GM12864 (cell line): ENCODE results near the gene XAGE5.
"Not testable (repeated sequence)": the region's sequence is repeated elsewhere in the genome, so short reads cannot be mapped to it uniquely, and the experiment has no call there.

Experiments
- DNase-seq: peaks from one replicate; pipeline ENCODE4 v3.0.0-alpha.2; 2011; ENCODE audit warnings: low read depth
- H3K4me3 ChIP-seq: 2 replicates; pipeline ENCODE4 v1.5.1; 2011; ENCODE audit warnings: mild to moderate bottlenecking, low read depth, low read length, control low read depth
- CTCF ChIP-seq: IDR thresholded peaks from 2 replicates; pipeline ENCODE4 v1.5.1; 2011; ENCODE audit warnings: low read depth, mild to moderate bottlenecking, moderate library complexity, low read length, control low read depth, inconsistent platforms; ENCODE audit errors: missing control alignments

Gene XAGE5

GRCh38 chrX:52811065-52811625 is at the start of gene XAGE5:
TSS of gene XAGE5 (plus strand) at chrX:52811287. CDS start at chrX:52812567, 1,280 bp downstream.
- no peak for DNase-seq
- H3K4me3 ChIP-seq = no peak within 1 kb of the TSS
- TF ChIP-seq CTCF = no peak

- not testable (repeated sequence) for DNase-seq, H3K4me3 ChIP-seq
Observed at GRCh38 chrX:52765983-52766382, 45.1 kb upstream of the XAGE5 start.

GRCh38 chrX:52773504-52773903 is 37.6 kb upstream of the XAGE5 start:
- not testable (repeated sequence) for H3K4me3 ChIP-seq, DNase-seq

- DNase-seq, H3K4me3 ChIP-seq: not testable (repeated sequence)
Observed at GRCh38 chrX:52797327-52797726, 13.8 kb upstream of the XAGE5 start, which contains the start of gene SPANXN5. TSS of gene SPANXN5 (minus strand) at chrX:52797427. CDS start at chrX:52797348, 79 bp downstream.

- not testable (repeated sequence) for DNase-seq
Observed at GRCh38 chrX:52804876-52805275, 6.2 kb upstream of the XAGE5 start.

GRCh38 chrX:52819788-52820187 is 8.7 kb downstream of the XAGE5 start:
- no peak for TF ChIP-seq CTCF
- H3K4me3 ChIP-seq = no peak overlapping the region
- no peak for DNase-seq

More at GRCh38 chrX:52804876-52805275, 6.2 kb upstream of the XAGE5 start:
- not testable (repeated sequence) for H3K4me3 ChIP-seq

- no peak for DNase-seq
- no peak overlapping the region for H3K4me3 ChIP-seq
- no peak for TF ChIP-seq CTCF
Observed at GRCh38 chrX:52821079-52821760, 10.1 kb downstream of the XAGE5 start.

- TF ChIP-seq CTCF = no peak
- no peak for DNase-seq
Observed at GRCh38 chrX:52824608-52825007, 13.5 kb downstream of the XAGE5 start.

GRCh38 chrX:52830551-52830950 is 19.5 kb downstream of the XAGE5 start:
- TF ChIP-seq CTCF = no peak
- no peak overlapping the region for H3K4me3 ChIP-seq
- DNase-seq = no peak

More at GRCh38 chrX:52824608-52825007, 13.5 kb downstream of the XAGE5 start:
- H3K4me3 ChIP-seq = no peak overlapping the region
